Stimulated activated CD4-positive, alpha-beta T cell treated with anti-CD3 and anti-CD28 coated beads, Interleukin-4, amount 100 ng/mL, for 24 hours (primary cell): ENCODE measurements around the gene UNC13D.
"Not testable (repeated sequence)": the region's sequence is repeated elsewhere in the genome, so short reads cannot be mapped to it uniquely, and the experiment has no call there.

Experiments
- DNase-seq: peaks from one replicate; pipeline ENCODE4 v3.0.0-alpha.2; 2020

UNC13D gene

DNA sequence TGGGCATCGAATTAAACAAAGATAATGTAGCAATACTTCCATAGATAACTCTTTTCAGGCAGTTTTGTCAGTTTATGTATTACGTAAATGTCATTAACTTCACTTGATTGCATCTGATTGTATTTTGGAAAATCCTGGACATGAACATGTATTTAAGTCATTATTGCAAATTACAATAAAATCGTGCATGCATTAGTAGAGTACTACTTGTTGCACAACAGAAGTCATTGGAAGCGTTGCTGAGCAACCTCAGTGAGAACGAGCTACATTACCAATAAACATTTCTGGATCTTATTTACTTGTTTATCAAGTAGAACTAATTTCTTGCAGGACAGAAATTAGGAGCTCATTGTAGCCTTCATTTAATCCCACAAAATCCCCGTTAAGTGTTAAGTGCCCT is 53.0 kb downstream of the UNC13D start:
- DNase-seq: no peak

DNA sequence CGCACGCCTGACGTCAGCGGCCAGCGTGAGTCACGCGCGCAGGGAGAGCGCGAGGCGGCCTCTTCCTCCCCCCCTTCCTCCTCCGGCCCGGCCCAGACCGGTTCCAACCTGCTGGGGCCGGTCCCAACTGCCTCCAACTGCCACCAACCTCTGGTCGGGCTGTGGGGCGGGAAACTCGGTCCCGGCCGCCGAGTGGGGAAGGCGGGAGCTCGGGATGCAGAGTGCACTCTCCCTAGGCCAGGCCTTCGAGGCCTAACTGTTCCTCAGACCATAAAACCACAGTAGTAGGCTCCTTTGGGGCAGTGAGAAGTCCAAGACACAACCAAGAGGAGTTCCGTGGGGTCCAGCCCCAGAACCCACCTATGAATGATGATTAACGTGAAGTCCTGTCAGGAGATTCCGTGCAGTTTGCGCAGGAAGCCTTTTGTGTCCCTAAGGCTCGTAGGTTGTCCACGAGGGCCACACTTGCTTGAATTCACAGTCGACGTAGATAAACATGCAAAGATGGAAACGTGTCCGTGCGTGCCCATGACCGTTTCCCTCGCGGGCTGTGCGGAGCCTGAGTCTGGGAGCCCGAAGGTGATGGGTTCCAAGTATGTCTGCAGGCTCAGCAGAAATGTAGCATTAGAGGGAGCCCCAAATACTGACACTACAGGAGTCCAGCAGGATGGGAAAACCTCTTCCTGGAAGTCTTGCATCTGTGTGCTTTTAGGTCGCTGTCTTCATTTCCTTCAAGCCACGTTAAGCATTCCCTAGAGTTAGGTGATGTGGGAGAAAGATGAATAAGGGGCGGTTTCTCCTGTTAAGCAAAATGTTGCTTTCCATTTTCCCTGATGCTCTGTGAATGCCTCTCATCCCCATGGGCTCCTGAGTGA is 59.0 kb downstream of the UNC13D start:
- DNase-seq: peak; percentile 91

DNA sequence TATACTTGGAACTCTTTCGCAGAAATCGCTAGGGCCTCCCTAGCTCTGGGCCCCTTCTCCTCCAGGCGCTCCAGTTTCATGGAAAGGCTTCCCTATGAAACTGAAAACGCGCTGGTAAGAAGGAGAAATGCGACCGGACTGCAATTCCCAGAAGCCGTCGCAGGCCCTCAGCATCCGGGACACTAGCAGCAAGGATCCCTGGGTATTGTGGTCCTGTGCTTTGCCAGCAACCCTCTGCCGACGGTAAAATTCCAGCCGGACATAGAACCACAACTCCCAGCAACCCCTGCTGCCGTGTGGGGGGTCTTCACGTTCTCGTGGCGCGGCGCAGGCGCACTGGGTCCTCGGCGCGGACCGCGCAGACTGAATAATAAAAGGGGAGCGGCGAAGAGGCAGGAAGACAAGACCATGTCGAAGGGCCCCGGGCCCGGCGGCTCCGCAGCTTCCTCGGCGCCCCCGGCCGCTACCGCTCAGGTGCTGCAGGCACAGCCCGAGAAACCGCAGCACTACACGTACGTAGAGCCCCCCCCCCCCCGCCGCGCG is 59.7 kb downstream of the UNC13D start, which contains the start of gene UNK:
UNK (plus strand) TSS at position 334 of the 543 bp plus-strand sequence; CDS start at position 409, 75 bp downstream.
- DNase-seq: peak; percentile 97

DNA sequence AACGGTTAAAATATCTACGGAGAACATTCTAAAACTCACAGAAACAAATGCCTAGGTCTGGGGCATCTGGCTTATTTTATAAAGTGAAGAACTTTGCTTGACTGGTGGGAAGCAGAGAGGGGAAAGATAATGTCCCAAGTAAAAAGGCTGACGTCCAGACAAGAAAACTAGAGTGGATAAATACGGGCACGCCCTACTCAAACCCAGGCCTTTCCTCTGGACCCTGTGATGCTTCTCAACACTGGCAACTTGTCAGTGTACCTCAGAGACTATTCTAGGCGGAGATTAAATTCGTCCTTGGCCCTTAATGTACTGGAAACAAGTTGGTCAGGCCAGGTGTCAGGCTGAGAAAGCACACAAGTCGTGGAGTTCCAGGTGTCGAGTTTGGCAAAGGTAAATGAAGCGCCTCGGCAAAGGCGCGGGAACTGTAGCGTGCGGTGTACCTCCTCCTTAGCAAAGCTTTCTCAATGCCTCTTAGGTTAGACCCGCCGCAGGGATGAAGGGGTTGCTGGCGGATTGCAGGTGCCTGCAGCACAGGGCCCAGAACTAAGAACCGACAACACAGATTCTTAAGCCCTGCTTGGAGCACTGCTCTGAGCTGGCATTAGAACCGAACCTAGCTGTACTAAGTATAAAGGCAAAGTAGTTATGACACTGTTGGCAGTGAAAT is 60.3 kb downstream of the UNC13D start:
- no peak for DNase-seq

DNA sequence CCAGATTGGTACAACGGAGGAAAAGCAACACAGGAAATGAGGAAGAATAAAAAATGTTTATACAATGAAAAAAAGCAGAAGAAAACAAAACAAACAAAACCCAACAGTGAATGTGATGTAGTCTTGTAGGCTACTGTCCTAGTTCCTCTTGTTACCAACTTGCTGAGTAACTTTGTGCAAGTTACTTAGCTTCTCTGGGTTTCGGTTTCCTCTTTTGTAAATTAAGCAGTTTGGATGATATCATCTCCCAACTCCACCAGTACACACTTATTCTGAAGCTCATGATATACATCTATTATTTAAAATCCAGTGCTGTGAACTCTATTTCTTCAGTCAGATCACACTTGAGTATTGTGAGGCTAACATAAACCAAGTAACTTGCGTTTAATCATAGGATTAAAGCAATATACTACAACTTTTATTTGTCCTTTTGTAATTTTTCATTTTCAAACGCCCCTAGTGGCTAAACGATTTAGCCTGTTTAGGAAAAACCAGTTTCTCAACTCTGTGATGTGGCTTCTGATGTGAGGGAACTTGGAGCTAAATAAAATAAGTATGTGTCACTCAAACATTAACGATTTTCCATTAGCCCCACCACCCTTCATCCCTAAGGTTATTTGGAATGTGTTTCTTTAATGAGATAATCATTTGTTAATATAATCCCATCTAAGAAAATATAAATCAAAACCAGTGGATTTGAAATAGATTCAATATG is 61.0 kb downstream of the UNC13D start:
- no peak for DNase-seq

DNA sequence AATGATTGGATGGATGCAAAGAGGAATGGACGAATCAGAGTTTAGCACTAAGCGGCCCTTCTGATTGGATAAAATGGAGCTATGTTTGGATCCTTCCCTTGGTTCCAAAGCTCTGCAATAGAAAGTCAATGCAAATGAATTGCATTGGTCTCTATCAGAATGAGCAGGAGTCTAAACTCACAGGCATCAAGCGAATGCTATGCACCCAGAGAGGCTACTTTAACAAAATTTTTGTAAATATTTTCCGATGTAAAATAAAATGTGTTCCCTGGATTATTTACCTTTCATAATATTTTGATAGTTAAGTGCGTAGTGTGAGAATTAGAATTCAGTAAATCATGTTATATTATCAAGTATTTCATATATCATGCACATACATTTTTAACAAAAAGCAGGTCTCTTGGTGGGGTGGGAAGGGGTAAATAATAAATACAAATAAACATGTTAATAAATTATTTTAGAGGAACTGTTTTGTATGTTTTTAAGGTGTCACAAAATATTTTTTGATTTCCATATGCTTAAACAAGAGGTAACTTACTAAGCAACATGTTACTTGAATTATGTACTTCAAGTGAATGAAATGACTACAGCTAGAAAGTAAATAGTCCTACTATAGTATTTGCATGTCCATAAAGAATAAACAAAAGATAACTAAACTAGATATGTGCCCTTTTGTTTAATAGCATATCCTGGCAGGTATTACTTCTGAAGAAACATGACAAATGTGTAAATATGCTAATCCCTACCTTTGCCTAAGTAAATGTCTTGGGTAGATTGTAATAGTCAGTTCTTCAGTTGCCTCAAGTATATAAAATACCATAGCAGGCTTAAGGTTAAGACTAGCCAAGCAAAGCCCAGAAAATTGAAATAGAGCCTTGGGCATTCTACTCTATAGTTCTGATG is 64.0 kb downstream of the UNC13D start:
- DNase-seq: no peak

DNA sequence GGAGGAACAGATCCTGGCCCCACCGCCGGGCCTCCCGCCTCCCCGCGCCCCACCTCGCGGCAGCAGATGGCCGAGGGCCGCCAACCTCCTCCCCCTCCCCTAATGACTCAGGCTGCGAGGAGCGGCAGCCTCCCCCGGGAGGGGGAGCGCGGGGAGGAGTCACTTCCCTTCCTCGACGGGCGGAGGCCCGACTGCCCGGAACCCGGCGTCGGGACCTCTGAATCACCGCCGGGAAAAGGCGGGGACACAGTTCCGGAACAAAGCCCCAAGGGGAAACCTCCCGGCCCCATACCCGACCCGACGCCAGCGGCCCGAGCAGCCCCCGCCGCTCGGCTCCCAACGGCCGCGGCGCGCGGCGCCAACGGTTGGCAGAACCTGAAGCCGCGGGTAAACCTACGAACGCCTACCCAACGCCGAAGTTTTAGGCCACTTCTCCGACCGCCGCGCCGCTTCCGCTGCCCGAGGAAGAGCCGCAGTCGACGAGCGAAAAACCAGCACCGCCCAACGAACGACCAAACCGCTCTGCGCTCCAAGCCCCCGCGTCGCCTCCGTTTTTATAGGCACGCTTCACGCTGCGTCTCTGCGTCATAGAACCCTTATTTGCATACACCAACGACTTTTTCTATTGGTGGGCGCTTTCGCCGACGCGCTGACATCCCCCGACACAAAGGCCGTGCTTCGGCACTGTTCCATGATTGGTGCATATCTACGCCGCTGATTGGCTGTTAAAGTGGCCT is 64.8 kb downstream of the UNC13D start:
- DNase-seq: peak; percentile 94

DNA sequence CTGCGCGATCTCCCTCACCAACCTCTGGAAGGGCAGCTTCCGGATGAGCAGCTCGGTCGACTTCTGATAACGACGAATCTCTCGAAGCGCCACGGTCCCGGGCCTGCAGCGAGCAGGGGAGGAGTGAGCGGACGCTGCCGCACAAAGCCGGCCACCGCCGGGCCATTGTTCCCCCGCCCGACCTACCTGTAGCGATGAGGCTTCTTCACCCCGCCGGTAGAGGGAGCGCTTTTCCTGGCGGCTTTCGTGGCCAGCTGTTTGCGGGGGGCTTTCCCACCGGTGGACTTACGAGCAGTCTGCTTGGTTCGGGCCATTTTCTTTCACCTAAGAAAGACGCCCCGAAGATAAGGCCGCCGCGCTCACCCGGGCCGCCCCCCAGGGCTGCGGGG is 65.3 kb downstream of the UNC13D start:
- peak; percentile 76 for DNase-seq

DNA sequence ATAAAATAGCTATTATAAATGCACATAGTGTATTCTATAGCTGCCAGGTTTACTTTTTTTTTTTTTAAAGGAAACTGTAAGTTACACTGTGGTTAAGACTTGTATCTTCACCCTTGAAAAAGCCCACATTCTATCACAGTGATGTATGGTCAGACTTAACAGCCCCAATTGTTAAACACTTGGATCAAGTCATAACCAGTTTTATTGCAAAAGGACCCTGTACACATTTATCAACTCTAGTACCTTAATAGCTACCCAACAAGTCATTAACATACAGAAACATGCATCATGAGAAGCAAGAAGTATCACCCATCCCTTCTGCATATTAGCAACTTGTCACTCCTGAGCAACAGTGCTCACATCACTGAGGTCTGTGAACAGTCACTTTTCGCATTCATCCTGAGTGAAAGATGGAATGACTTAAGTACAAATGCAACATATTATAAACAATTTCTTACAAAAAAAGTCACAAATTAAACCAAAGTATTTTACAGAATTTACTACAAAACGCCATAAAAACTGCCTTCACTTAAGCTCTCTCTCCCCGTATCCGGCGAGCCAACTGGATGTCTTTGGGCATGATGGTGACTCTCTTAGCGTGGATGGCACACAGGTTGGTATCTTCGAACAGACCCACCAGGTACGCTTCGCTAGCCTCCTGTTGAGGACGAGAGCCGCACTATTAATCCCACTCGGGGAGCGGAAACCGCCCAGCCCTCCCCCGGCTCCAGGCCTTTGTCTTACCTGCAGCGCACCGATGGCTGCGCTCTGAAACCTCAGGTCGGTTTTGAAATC is 65.9 kb downstream of the UNC13D start:
- not testable (repeated sequence) for DNase-seq

DNA sequence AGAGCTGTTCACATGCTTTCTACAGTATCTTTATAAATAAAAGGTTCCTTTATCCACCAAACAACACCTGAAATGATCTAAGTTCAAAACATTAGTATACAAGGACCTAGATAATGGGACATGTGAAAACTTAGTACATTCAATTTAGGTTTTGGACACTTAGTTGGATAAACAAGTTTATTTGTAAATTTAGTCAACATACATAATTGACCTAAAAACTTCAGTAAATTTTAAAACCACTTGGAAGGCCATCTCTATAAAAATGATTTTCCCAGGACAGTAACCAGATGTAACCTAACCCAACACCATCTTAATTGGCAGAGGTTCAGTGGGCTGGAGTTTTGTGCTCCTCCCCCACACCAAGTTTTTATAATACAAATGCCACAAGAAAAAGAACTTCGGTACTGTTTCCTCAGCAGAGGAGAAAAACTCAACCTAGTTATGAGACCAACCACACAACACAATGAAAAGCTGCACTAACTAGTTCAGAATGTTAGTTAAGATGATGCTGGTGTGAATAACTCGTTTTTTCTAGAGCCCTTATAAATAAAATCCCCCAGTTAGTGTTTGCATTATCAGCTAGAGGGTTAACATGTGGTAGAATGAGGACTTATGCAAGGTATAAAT is 66.8 kb downstream of the UNC13D start:
- DNase-seq: no peak
